NCI-H748 (cell line): ENCODE results near the gene ABCA9.
"Not testable (repeated sequence)": the region's sequence is repeated elsewhere in the genome, so short reads cannot be mapped to it uniquely, and the experiment has no call there.

ENCODE experiments used
- DNase-seq: peaks from one replicate; lab custom pipeline; 2025; ENCODE audit not compliant: unreplicated experiment; lab: John Stamatoyannopoulos, UW

The ABCA9 gene

GRCh38 chr17:69060822-69061221 is at the start of gene ABCA9:
Gene ABCA9, minus strand, starts transcription at chr17:69060927. Its CDS starts 9,801 bp downstream, at chr17:69051126.
- peak; percentile 30 for DNase-seq

- DNase-seq = no peak
These were observed 45.4 kb upstream of the ABCA9 start for GRCh38 chr17:69105907-69106730.

GRCh38 chr17:69103557-69104233 is 43.0 kb upstream of the ABCA9 start:
- peak; percentile 53 for DNase-seq

GRCh38 chr17:69098625-69099024 is 37.9 kb upstream of the ABCA9 start:
- no peak for DNase-seq

- DNase-seq = no peak
These were observed 35.8 kb upstream of the ABCA9 start for GRCh38 chr17:69096541-69096940.

GRCh38 chr17:69093995-69094394 is 33.3 kb upstream of the ABCA9 start:
- DNase-seq = no peak

- DNase-seq = no peak
These were observed 32.6 kb upstream of the ABCA9 start for GRCh38 chr17:69093279-69093789.

GRCh38 chr17:69090365-69090764 is 29.6 kb upstream of the ABCA9 start:
- DNase-seq = no peak

- no peak for DNase-seq
These were observed 28.0 kb upstream of the ABCA9 start for GRCh38 chr17:69088643-69089200.

GRCh38 chr17:69086641-69087040 is 25.9 kb upstream of the ABCA9 start:
- no peak for DNase-seq

- peak; percentile 85 for DNase-seq
These were observed 24.2 kb upstream of the ABCA9 start for GRCh38 chr17:69084911-69085310.

- DNase-seq = no peak
These were observed 22.0 kb upstream of the ABCA9 start for GRCh38 chr17:69082696-69083095.

GRCh38 chr17:69078864-69079263 is 18.1 kb upstream of the ABCA9 start:
- no peak for DNase-seq

GRCh38 chr17:69075823-69076222 is 15.1 kb upstream of the ABCA9 start:
- DNase-seq = no peak

GRCh38 chr17:69073392-69073791 is 12.7 kb upstream of the ABCA9 start:
- not testable (repeated sequence) for DNase-seq

- peak; percentile 88 for DNase-seq
These were observed 12.1 kb upstream of the ABCA9 start for GRCh38 chr17:69072803-69073256.

GRCh38 chr17:69071233-69071586 is 10.5 kb upstream of the ABCA9 start:
- DNase-seq = peak; percentile 71

- peak; percentile 86 for DNase-seq
These were observed 9.9 kb upstream of the ABCA9 start for GRCh38 chr17:69070378-69071232.

- peak; percentile 53 for DNase-seq
These were observed 8.6 kb upstream of the ABCA9 start for GRCh38 chr17:69069226-69069750.

GRCh38 chr17:69067274-69068047 is 6.7 kb upstream of the ABCA9 start:
- peak; percentile 7 for DNase-seq
